ENCODE results near the gene CHD5.

- no peak for TF ChIP-seq CTCF (IDR thresholded peaks at IDR 0.05)
- no peak for TF ChIP-seq EP300 (IDR thresholded peaks at IDR 0.05)
- no peak for TF ChIP-seq POLR2AphosphoS5 (IDR thresholded peaks at IDR 0.05)
These were observed 8.3 kb upstream of the CHD5 start for GRCh38 chr1:6188466-6188865.

Data from esophagus muscularis mucosa (tissue), 4 donors.